Measurements from ENCODE around the gene GJC1.

GRCh38 chr17:44787271-44787940, 42.7 kb downstream of the GJC1 start:
- TF ChIP-seq POLR2A (IDR thresholded peaks at IDR 0.05): no peak
- no peak for TF ChIP-seq CTCF (IDR thresholded peaks at IDR 0.05)
